HG03469 (cell line): ENCODE results near the gene LRRC32.

Experiments
- ATAC-seq: cut with Tn5 transposase; IDR thresholded peaks from one replicate; pipeline ENCODE4 v1.9.1; 2021; ENCODE audit warnings: mild to moderate bottlenecking, moderate library complexity, moderate number of reproducible peaks; ENCODE audit not compliant: unreplicated experiment

LRRC32 gene

DNA sequence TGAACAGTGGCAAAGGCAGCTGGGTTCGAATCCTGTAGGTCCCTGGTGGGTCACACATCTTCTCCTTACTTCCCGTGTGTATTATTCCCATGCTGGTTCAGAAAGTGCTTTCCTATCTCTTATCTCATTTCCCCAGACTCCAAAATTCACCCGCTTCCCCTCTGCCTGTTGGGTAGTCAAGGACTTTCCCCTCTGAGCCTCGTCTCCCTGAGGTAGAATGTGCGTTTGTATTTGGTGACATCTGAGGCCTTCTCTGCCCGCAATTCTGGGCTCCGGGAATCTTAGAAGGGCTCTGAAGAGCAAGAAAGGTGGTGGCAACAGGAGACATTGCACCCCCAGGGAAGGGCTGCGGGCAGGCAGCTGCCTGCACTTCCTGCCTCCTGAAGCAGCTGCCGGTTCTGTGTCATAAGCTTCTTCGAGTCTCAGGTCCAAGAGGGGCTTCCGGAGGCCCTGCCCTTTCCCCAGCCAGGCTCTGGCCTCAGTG is 5.9 kb downstream of the LRRC32 start:
- ATAC-seq: no peak

DNA sequence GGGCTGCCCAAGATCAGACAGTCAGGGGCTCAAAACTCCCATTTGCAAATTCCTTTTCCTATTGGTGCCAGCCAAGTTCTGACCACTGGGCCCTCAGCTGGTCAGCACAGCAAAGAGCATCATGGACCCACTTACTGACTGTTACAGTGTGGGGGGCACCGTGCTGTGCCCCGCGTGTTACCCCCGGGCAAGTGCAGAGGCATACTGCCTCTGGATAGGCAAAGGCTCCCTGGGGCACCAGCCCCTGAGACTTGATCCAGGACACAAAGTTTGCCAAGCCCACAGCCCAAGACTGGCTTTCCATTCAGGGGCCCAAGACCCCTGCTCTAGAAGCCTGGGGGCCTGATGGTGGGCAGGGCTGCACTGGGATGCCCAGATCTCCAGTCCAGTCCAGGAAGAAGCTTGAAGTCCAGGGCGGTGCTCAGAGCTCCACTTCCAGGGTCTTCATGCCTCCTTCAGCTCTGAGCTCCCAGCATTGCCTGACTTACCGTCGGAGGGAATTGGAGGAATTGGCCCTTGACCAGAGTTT is 6.6 kb downstream of the LRRC32 start:
- ATAC-seq: no peak

DNA sequence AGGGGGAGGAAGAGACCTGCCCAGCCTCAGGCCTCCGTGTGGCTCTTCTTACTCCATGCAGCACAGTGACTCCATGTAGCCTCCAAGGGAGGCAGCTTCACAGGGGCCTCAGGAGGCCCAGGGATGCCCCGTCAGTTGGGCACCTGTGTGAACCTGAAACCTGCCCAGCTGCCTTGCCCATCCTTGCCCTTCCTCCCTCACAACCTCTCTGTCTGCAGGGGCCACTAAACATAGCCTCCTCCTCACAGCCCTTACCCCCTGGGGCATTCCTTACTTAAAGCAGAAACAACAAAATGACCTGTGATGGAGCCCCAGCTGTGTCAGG is 7.1 kb downstream of the LRRC32 start:
- no peak for ATAC-seq

DNA sequence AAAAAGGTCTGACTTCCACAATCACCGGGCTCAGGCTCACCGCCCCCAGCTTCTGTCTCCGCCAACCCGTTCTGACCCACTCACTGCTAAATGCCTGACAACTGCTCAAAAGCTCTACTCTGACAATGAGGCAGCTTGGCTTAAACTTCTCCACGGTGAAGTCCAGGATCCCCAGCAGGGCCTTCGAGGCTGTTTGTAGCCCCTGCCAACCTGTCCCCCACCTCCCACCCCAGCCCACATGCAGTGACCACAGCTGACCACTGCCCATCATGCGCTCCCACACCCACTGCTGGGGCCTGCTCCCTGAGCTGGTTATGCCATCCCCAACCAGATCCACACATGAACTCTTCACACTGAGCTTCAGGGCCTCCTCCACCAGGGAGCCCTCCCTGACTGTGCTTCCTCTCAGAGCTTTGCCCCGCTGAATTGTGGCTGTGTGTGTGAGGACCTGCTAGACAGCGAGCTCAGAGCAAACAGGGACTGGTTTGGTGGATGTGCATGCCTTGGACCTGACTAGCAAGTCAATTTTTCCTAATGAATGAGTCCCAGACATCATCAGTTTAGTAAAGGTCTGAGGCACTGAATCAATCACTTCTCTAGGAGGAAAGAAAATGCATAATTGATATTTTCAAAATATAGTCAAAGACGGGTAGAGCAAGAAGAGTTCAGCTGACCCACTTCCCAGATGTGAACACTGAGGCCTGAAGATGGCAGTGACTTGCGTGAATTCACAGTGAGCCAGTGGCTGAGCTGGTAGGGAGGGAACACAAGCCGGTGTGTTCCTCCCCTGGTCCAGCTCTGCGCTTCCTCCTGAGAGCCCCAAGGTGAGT is 7.7 kb downstream of the LRRC32 start:
- ATAC-seq: no peak

DNA sequence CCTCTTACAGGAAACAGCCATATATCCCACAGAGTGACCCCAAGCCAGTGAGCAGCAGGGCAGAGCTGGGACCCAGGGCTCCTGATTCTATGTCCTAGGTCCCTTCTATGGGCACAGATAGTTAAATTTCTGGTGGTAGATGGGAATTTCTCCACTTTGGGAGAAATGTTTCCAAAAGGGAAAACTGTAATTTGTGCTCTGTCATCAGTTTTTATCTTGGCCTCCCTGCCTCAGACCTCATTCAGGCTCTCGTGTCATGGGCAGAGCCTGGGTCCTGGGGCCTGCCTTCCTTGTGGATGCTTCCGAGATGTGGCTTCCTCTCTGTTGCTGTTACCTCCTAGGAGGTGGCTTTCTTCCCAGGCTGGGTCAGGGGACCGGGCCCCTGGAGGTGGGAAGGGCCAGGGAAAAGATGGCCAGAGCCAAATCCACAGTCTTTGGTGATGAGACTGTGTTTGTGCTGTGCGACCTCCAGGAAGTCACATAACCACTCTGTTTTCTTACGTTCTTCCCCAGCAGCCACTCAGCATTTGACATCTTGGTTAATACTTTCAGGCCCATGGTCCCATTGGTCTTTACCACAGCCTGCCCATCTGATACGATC is 8.6 kb downstream of the LRRC32 start:
- ATAC-seq: no peak

DNA sequence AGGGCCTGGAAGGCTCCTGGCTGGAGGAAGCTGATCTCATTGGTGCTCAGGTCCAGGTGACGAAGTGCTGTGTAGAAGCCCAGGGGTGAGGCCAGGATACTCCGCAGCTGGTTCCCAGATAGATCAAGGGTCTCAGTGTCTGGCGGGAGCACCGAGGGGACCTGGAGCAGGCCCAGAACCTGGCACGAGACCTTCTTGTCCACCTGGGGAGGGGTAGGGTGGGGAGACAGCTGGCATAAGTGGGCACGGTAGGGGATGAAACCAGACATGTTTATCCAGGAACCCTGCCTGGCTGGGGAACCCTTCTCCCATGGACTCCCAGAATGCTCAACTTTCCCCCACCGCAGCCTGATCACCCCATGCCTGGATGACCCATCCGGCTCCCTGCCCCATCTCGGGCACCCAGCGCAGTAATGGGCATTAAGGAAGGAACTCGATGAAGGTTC is 9.2 kb downstream of the LRRC32 start:
- ATAC-seq: no peak

DNA sequence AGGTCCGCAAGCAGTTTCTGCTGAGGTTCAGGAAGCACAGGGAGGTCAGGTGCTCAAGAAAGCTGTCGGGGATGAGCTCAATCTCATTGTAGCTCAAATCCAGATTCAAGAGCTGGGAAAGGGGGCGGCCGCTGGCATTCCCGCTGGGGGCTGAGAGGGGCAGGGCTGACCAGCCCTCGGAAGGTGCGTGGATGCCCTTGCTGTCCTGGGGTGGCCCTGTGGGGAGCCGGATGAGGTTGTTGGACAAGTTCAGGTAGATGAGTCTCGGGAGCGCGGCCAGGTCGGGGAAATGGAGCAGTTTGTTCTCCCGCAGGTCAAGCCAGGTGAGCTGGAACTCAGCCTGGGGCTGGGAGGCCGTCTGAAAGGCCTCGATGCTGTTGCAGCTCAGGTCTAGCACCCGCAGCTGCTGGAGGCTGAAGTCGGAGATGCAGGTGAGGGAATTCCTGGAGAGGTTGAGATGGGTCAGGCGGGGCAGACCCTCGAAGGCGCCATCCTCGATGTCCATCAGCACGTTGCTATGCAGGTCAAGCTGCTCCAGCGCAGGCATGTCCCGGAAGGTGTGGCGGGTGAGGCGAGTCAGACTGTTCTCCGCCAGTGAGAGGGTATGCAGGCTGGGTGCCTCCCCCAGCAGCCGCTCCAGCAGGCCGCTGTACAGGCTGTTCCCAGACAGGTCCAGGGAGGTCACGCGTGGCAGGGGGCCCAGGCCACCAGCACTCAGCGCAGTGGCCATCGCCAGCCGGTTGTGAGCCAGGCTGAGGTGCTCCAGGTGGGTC is 9.8 kb downstream of the LRRC32 start:
- ATAC-seq: no peak

DNA sequence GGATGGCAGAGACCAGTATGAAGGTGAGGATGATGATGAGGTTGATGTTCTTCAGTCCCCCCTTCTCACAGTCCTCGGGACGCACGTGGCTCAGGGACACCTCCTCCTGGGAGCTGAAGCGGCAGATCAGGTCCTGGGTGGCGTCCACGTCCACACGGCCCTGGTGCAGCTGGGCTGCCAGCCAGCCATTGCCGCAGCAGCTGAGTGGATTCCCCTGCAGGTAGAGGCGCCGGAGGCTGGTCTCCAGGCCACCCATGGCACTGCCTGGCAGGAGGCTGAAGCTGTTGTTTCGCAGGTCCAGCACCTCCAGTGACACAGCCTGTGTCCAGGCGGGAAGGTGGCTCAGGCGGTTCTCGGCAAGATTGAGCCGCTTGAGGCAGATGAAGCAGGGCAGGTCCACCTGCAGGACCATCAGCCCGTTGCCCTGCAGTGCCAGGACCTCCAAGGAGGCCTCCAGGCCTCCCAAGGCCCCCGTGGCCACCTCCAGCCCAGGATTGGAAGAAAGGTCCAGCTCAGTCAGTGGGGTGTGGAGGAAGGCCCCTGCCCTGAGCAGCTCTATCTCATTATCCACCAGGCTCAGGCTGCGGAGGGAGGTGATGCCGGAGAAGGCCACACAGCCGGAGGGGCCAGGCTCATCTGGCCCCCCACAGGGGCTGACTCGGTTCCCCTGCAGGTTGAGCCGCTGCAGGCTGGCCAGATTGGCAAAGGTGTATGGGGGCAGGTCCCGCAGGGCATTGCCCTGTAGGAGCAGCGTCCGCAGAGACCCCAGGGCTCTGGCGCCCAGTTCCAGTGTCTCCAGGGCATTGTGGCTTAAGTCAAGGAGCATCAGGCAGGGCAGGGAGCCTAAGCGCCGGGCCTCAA is 10.6 kb downstream of the LRRC32 start:
- ATAC-seq: no peak

DNA sequence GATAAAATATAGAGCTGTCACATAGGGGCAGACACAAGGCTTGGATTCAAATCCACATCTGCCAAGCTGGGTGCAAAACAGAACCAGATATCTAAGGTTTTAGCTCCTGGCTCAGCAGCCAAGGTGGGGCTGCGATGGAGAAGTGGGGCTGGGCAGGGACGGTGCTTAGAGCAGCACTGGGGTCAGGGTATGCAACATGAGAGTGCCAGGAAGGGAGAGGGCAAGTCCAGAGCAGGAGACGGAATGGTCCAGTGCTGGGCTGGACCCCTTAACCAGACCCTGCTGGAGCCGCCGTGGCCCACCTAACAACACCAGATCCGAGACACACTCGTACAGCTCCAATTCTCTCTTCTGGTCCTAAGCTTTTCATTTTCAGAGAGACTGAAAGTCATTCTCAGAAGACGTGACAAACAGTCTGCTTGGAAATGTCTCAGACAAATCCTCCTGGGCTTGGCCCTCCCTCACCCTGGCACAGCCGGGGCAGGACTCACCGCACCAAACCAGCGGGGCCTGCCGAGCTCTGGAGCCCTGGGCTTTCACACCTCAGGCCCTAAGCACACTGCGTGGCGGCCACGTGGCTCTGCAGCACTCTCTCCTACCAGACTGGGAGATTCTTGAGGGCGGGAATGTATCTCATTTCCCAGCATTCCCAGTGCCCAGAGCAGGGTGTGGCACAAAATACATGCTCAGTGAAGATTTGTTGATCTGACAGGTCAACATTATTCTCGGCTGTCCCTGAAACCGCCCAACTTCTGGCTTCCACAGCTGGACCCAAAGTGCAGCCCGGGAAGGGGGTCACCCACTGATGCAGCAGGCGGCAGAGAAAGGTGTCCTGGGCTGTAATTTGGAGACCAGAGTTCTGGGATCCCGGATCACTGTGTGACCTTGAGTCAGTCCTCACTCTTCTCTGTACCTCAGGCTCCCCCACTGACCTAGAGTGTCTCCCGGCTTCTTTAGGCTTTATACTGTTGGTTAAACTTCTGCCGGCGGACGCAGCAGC is 11.6 kb downstream of the LRRC32 start:
- no peak for ATAC-seq

DNA sequence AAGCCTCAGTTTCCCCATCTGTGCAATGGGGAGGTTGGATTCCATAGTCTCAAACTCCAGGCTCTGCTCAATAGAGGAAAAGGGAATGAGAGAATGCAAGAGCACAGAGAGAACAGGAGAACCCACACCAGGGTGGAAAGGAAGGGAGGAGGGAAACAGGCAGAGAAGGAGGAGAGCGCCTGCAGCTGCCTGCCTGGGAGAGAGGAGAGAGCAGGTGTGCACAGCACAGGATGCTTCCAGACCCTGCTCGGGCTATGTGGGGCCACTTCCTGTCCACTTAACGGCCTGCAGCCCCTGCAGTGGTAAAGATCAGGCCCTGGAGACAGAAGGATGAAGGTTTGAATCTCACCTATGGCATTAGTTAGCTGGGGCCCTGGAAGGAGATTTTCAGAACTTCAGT is 12.3 kb downstream of the LRRC32 start:
- no peak for ATAC-seq

DNA sequence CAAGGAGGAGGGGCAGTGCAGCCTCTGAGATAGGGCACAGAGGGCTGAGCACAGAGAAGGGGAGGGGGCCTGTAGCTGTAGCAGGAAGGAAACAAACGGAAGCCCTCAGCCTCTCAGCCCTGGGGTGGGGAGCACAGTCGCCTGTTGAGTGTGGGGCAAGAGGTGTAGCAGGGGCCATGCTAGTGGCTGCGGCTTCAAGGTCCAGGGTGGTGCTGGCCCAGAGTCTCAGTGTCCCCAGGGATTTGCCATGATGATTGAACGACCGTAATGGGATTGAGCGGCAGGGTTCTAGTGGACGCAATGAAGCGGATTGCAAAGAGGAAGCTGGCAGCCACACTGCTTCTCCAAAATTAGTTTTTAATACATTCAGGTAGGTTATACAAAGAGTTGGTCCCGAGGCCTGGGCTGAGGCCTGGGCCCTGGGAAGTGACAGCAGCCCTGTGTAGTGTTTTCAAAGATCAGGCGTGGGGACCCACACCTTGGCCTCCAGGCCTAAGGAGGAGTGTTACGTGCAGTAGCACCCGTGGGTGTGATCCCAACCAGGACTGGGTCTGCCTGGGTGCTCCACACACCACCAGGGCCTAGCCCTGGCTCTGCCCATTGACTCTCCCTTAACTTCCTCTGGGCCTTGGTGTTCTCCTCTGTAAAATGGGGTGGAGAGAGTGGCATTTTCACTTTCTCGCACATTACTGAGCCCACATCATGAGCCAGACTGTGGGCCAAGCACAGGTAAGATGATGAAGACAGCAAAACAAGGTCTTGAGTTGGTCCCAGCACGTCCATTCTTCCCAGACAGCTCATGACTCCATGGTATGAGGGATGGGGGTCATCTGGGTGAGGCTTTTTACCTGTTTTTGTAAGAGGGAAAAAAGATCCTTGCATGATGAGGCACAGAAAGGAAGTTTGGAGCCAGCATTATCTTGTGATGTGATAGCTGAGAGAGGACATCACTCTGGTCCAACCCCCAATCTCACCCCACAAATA is 13.1 kb downstream of the LRRC32 start:
- no peak for ATAC-seq

DNA sequence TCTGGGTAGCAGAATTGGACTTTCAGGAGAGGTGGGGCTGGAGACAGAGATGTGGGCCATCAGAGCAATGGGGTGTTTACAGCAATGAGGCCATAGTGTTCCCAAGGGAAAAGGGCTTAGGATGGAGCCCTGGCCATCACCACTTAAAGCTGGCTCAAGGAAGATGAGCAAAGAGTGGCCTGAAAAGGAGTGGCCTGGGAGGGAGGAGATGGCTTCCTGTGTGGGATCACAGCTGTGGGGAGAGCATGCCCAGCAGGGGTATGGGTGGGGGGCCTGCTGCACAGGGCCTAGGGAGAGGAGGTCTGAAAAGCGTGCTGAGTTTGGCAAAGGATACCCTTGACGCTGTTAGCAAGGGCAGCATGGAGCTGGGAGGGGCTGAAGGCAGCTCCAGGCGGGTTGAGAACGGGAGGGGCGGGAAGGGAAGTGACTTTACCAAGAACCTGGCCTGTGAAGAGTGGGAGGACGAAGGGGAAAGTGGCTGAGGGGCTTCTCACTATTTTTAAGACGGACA is 13.9 kb downstream of the LRRC32 start:
- ATAC-seq: no peak

DNA sequence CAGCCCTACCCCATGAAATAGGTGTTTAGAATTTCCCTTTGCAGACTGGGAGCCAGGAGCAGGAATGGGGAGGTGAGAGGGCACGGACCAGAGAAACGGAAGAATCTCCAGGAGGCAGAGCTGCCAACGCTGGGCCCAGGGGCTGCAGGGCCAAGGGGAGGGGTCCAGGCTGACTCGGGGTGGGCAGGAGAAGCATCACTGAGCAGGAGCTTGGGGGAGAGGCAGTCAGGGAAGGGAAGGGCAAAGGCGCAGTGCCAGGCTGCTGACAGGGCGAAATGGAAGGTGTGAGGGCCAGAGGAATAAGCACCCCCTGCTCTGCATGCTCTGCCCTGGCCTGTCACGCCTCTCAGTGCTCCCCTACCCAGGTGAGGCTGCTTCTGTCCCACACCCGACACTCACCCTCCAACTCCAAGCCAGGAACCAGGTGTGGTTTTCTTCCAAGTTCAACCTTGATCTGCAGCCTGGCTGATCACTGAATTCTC is 14.5 kb downstream of the LRRC32 start:
- no peak for ATAC-seq

DNA sequence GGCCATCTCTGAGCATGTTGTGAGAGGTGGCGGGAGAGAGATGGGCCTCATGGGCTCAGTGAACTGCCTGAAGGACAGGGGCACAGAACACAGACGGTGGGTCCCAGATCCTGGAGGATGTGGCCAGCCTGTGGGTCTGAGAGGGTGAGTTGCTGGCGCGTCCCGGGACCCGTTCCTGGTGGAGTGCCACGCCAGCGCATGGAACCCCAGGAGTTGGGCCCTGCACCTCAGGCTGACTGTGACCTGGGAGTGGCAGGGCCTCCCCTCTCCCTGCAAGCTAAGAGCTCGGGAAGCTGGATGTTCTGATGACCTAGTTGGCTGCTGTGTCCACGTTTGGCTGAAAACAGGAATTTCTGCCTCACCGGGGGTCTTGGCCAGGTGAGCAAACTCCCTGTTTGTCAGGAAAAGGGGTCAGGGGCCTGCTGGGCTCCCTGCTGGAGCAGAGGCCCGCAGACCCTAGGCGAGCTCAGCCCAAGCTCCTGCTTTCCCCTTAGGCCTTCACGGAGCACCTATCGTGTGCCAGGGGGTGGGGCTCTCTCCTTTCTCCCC is 15.0 kb downstream of the LRRC32 start:
- no peak for ATAC-seq

DNA sequence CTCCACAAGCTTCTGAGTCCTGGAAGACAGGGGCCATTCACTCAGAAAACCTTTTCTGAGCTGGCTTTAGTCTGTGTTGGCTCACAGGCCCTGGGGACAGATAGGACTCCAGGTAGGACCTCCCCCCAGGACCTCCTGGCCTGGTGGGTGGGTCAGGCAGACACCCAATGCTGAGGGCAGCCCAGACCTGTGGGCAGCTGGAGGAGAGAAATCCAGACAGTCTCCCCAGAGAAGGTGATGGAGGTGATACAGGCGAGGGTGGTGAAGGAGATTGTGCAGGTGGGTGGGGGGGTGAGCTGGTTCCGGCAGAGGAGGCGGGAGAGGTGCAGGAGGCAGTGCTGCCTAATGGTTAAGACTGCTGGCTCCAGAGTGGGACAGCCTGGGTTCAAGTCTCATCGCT is 15.6 kb downstream of the LRRC32 start:
- ATAC-seq: no peak

DNA sequence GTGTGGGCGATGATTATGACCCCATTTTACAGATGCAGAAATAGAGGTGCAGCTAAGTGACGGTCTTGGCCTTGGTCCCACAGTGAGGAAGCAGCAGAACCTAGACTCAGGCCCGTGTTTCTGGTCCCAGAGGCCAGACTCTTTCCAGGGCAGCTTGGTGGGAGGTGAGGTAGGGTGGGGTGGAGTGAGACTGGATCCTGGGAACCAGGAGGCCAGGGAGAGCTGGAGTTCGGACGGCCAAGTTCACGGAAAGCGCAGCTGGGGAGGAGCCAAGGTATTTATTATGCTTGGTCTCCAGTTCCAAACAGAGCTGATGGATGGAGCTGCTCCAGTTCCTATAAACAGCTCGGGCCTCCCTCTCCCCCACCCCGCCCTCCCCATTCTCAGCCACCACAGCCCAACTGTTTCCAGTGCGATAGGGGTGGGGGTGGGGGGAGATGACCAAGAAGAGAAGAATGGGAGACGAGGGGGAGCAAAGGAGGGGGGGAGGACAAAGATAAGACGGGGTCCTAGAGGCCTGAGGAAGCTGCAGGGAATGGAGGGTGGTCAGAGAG is 16.2 kb downstream of the LRRC32 start:
- no peak for ATAC-seq

DNA sequence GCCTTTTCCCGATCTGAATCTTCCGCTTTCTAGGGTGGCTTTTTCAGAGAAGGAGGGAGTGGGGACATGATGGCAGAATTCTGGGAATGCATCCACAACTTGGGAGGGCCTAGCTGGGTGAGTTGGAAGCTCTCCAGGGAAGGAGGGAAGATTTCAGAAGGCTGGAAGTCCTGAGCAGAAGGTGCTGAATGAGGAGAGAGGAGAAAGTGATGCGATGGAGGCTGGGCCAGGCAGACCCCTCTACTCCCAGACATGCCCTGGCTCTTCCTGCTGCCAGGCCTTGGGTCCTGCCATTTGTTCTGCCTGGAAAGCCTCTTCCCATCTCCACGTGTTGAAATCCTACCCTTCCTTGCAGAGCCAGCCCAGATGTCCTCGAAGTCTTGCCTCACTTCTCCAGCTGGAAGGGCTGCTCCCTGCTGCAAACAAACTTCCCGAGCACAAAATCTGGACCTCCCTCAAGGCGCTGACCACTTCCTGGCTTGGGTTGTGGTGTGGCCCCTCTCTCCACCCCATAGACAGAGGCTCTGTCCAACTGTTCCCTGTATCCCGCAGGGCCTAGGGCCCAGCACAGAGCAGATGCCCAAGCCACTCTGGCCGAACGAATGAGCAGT is 16.8 kb downstream of the LRRC32 start:
- ATAC-seq: no peak
